Lower leg skin (tissue), 4 donors: ENCODE measurements around the gene CHPF. TPM values are rescaled to one million over a fixed set of nuclear protein-coding genes. Genes with fewer than 3 reads are reported as not detected.

Experiments
- DNase-seq, 2 donors: peaks; one replicate each; pipeline ENCODE4 v3.0.0-alpha.2; 2019; ENCODE audit warnings: low spot score in 2 of 2
- H3K4me3 ChIP-seq: fragments of 200-600 bp; sonication (generic); 2 replicates; pipeline ENCODE4 v1.5.1; 2017; ENCODE audit warnings: mild to moderate bottlenecking, low read depth; ENCODE audit not compliant: poor library complexity, severe bottlenecking
- POLR2A ChIP-seq, 2 donors: fragments of 450-650 bp; IDR thresholded peaks; one replicate each; pipeline ENCODE4 v1.6.1; 2016 to 2017; ENCODE audit warnings: antibody characterized with exemption in 2 of 2, mild to moderate bottlenecking in 1 of 2, moderate library complexity in 1 of 2
- WGBS, 2 donors: methylation state at CpG; one replicate each; pipeline ENCODE4 v1.1.5; 2018; 5-methylcytosine and 5-hydroxymethylcytosine counted together
- intact Hi-C: fragments of 100-400 bp; cut with DNase I; formaldehyde crosslinking; loops from one replicate; pipeline ENCODE4 v1.15.0; 2023; ENCODE audit warnings: low total_unique reads
- total RNA-seq, 4 donors: library from RNA; depleted of rRNA; stranded (reverse); fragments of >200 nt; gene quantifications; one replicate each; pipeline ENCODE4 v1.1.0, GENCODE V29; 2016
- TF ChIP-seq, protein P1 (sequence below), 3 donors: fragments of 450-650 bp; IDR thresholded peaks; one replicate each; pipeline ENCODE4 v1.5.1; 2016; ENCODE audit warnings: antibody characterized with exemption in 3 of 3, mild to moderate bottlenecking in 3 of 3, moderate library complexity in 2 of 3

CHPF gene
- total RNA-seq, 4 donors from 2014 or later = 37.8 to 73.1 (median 58.4) TPM

DNA sequence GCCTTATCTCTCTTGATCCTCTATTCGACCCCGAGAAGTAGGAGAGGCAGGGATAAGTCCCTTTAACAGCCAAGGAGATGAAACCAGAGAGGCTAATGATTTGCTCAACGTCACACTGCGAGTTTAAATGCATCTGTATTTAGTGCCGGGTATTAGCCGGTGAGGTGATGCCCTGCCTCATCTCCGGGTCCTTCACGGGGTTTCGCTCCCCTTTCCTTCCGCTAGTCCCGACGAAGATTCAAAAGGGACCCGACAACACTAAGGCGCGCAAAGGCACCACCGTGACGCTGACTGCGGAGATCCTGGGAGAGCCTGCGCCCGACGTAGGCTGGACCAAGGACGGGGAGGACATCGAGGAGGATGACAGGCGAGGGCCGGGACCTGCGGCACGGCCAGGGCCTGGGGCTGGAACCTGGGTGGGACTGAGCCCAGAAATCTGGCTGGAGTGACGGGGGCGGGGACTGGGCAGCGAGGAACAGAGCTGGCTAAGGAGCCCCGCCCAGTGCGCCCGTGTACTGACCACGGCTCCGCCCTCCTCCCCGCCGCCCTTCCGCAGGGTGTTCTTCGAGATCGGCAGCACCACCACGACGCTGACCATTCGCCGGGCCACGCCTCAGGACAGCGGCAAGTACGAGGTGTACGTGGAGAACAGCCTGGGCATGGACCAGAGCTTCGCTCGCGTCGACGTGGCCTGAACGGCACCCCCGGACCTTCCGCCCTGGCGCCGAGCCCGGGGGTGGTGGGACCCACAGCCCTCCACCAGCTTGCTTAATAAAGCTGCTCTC, 45.9 kb downstream of the CHPF start:
- WGBS, 2 donors = 3 to 5% methylated on average over 44 to 48 of the region's 59 CpGs
- H3K4me3 ChIP-seq = peak overlapping the region; percentile 54
- intact Hi-C loops = no loop called here
- peak; percentile 86 to 97 for DNase-seq
- no peak for TF ChIP-seq POLR2A (IDR thresholded peaks at IDR 0.05)
- TF ChIP-seq, protein P1, sequence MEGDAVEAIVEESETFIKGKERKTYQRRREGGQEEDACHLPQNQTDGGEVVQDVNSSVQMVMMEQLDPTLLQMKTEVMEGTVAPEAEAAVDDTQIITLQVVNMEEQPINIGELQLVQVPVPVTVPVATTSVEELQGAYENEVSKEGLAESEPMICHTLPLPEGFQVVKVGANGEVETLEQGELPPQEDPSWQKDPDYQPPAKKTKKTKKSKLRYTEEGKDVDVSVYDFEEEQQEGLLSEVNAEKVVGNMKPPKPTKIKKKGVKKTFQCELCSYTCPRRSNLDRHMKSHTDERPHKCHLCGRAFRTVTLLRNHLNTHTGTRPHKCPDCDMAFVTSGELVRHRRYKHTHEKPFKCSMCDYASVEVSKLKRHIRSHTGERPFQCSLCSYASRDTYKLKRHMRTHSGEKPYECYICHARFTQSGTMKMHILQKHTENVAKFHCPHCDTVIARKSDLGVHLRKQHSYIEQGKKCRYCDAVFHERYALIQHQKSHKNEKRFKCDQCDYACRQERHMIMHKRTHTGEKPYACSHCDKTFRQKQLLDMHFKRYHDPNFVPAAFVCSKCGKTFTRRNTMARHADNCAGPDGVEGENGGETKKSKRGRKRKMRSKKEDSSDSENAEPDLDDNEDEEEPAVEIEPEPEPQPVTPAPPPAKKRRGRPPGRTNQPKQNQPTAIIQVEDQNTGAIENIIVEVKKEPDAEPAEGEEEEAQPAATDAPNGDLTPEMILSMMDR (IDR thresholded peaks at IDR 0.05) = no peak

DNA sequence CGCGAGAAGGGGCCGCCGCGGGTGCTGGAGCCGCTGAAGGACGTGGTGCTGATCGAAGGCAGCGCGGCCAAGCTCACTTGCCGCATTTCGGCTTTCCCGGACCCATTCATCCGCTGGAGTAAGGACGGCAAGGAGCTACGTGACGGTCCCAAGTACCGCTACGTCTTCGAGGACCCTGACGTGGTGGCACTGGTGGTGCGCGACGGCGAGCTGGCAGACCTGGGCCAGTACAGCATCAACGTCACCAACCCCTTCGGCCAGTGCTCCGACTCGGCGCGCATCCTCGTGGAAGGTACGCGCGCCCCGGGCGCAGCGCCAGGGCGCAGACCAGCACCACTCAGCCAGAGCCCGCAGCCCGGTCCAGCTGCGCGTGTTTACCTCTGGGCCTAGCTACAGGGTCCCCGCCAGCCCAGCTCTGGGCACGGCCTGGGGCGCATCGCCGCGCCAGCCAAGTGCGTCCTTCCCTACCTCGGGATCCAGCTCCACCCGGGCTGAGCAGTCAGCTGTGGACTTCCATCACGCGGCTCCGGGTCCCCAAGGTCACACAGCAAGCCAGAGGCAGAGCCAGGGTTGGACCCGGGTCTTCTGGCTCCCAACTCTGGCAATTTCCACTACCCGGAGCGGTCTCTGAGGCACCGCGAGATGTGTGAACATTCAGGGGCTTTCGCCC, 46.6 kb downstream of the CHPF start:
- TF ChIP-seq, protein P1 (IDR thresholded peaks at IDR 0.05) = no peak
- TF ChIP-seq POLR2A (IDR thresholded peaks at IDR 0.05) = no peak
- peak in 1 of 2 donors; percentile 89 for DNase-seq
- H3K4me3 ChIP-seq = peak overlapping the region; percentile 54
- intact Hi-C loops = no loop called here
- WGBS, 2 donors = 17 to 34% methylated on average over 23 to 52 of the region's 61 CpGs

- intact Hi-C loops = no loop called here
Measured at GRCh38 chr2:219496247-219496824, 47.3 kb downstream of the CHPF start.

GRCh38 chr2:219495531-219496122, 48.0 kb downstream of the CHPF start:
- intact Hi-C loops = no loop called here
- no peak for DNase-seq
- WGBS, 2 donors = 16 to 19% methylated on average over 8 to 13 of the region's 14 CpGs
- TF ChIP-seq, protein P1 (IDR thresholded peaks at IDR 0.05) = no peak
- TF ChIP-seq POLR2A (IDR thresholded peaks at IDR 0.05) = no peak
- no peak overlapping the region for H3K4me3 ChIP-seq

More at GRCh38 chr2:219496247-219496824, 47.3 kb downstream of the CHPF start:
- H3K4me3 ChIP-seq = no peak overlapping the region
- TF ChIP-seq POLR2A (IDR thresholded peaks at IDR 0.05) = no peak
- TF ChIP-seq, protein P1 (IDR thresholded peaks at IDR 0.05) = no peak
- WGBS, 2 donors = 50 to 66% methylated on average over 9 to 17 of the region's 20 CpGs
- DNase-seq = no peak

- no peak for DNase-seq
- intact Hi-C loops = no loop called here
- H3K4me3 ChIP-seq = no peak overlapping the region
- TF ChIP-seq POLR2A (IDR thresholded peaks at IDR 0.05) = no peak
- 22 to 25% methylated on average over 10 of the region's 10 CpGs for WGBS, 2 donors
Measured at GRCh38 chr2:219494952-219495530, 48.6 kb downstream of the CHPF start.
